GM23248 (cell line): ENCODE data around the gene FUBP3.

Experiments used
- EZH2 ChIP-seq: fragments of 200-600 bp; sonication (generic); IDR thresholded peaks from 2 replicates; pipeline ENCODE4 v1.6.1; 2018; ENCODE audit warnings: antibody characterized with exemption, mild to moderate bottlenecking; ENCODE audit not compliant: insufficient read depth, poor library complexity, severe bottlenecking
- EZH2phosphoT487 ChIP-seq: fragments of 200-600 bp; sonication (generic); IDR thresholded peaks from 2 replicates; pipeline ENCODE4 v1.6.1; 2018; ENCODE audit warnings: antibody characterized with exemption, moderate library complexity, mild to moderate bottlenecking, low read depth; ENCODE audit not compliant: insufficient read depth

GRCh38 chr9:130563797-130564196, 15.6 kb upstream of the FUBP3 start:
- TF ChIP-seq EZH2phosphoT487, result no peak
- TF ChIP-seq EZH2, result no peak
